Measurements from ENCODE around the gene BDP1.

- TF ChIP-seq CTCF (conservative IDR thresholded peaks at IDR 0.05; ENCODE audit: low read depth, low read length) (no peak), EZH2phosphoT487 (IDR thresholded peaks at IDR 0.05; ENCODE audit: borderline replicate concordance, low read length) (no peak)
These were observed 140.7 kb downstream of the BDP1 start for GRCh38 chr5:71596169-71596568.
